Islet of Langerhans (tissue), 1 donor: ENCODE measurements around the gene TRIM73.
"Not testable (repeated sequence)": the region's sequence is repeated elsewhere in the genome, so short reads cannot be mapped to it uniquely, and the experiment has no call there.

Experiments used
- FAIRE-seq: peaks from one replicate; lab custom pipeline; 2011; peaks lifted over from hg19 to GRCh38; lab: Jason Lieb, UNC

Gene TRIM73

DNA sequence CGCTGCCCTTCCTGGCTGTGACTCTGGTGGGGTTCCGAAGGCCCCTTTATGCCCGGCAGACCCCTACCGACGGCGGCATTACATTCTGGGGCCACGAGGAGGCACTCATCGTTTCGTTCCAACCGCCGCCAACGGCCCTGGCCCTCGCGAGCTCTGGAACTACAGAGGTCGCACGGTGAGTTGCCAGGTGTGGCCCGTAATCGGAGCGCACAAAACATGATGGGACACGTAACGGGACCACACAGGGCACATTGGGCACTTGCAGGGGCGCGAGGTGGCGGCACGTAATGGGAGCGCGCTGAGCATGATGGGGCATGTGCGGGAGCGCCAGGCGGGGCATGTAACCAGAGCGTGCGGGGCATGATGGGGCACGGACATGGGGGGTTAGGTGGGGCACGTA, at the start of gene TRIM73:
Gene TRIM73, plus strand, starts transcription at position 301 of the 400 bp plus-strand sequence. CDS start 3,305 bp downstream, outside the sequence.
- FAIRE-seq: not testable (repeated sequence)

DNA sequence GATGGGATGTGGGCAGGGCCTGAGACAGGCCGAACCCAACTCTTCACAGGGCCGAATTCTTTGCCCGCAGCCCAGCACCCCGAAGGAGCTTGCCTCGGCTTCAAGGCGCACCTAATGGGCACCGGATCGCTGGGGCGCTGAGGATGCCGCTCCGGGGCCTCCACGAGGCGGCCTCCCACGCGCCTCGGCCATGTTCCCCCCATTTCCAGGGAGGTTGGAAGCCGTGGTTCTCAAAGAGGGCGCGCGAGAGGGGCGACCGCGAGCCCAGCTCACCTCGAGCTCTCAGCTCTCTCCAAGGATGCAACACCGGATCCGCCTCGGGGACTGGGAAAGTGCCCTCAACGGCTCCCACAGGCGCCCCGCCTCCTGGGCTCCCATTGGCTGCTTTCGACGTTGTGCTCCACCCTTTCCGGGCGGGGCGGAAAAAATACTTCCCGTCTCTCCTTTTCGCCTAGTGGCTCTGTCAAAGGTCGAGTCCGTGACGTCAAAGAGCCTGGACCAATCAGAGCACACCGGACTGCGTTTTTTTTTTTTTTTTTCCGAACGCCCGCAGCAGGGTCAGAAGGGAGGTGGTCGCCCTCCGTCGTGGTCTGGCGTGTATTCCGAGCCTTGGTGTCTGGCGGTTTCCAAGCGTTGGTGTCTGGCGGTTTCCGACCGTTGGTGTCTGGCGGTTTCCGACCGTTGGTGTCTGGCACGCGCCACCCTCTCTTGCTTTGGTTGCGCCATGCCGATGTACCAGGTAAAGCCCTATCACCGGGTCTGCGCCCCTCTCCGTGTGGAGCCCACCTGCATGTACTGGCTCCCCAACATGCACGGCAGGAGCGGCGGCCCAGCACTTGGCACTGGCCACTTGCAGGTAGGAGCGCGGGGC, 36.5 kb upstream of the TRIM73 start:
- FAIRE-seq: not testable (repeated sequence)

DNA sequence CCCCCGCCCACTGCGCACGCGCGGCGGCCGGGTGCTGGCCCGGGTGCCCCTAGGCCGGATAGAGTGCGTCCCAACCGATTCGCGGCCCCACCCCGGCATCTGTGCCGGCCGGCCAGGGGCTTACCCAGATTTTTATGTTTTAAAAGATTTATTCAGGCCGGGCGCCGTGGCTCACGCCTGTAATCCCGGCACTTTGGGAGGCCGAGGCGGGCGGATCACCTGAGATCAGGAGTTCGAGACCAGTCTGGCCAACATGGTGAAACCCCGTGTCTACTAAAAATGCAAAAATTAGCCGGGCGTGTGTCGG, 35.9 kb upstream of the TRIM73 start:
- FAIRE-seq: not testable (repeated sequence)

DNA sequence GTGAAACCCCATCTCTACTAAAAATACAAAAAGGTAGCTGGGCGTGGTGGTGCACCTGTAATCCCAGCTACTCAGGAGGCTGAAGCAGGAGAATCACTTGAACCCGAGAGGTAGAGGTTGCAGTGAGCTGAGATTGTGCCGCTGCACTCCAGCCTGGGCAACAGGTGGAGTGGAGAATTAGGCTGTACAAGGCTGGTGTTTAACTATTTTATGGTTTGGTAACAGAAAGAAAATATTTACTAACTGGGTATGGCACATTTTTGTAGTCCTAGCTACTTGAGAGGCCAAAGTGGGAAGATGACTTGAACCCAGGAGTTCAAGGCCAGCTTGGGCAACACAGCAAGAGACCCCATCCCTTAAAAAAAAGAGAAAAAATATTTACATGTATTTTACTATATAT, 31.4 kb upstream of the TRIM73 start:
- not testable (repeated sequence) for FAIRE-seq

DNA sequence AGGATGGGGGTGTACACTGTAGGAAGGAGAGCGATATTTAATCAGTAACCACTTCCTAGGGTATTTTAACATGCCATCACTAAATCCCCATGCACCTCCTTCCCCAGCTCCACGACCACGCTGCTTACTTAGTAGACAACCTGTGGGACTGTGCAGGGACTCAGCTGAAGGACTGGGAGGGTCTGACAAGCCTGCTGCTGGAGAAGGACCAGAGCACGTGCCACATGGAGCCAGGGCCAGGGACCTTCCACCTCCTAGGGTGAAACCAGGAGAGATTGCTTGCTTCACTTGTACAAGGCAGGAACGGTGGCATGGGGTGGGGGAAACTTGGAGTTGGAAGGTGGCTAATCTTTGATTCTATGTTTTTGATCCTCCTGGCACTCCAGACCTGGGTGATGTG, 28.8 kb upstream of the TRIM73 start:
- not testable (repeated sequence) for FAIRE-seq

DNA sequence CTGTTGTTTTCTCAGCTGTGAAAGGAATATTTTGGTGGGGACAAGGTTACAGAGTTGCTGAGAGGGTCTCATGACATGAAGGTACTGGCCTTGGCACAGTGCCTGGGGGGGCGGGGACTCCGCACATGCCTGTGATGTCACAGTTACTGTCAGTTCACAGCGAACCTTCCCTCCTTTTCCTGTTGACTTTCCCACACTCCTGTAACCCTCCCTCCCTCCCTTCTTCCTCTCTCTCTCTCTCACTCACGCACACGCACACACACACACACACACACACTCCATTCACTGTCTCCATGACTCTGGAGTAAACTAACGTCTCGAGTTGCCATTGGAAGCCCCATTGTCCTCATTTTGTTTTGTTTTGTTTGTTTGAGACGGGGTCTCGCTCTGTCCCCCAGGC, 28.1 kb upstream of the TRIM73 start:
- not testable (repeated sequence) for FAIRE-seq

DNA sequence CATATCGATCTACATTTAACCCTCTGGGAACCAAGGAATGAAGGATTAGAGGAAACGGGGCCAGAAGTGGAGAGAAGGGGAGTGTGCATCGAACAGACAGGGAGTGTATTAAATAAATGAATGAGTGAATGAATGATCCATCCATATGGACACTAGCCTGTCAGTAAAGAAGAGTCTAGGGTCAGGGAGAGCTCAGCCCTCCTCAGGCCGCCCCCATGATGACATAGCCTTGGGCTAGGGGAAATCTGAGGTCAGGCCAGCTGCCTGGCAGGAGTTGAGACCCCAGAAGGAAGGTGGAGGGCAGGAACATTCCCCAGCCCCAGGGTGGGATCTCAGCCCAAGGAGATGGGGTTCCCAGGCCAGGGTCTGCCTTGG, 21.3 kb upstream of the TRIM73 start:
- not testable (repeated sequence) for FAIRE-seq

DNA sequence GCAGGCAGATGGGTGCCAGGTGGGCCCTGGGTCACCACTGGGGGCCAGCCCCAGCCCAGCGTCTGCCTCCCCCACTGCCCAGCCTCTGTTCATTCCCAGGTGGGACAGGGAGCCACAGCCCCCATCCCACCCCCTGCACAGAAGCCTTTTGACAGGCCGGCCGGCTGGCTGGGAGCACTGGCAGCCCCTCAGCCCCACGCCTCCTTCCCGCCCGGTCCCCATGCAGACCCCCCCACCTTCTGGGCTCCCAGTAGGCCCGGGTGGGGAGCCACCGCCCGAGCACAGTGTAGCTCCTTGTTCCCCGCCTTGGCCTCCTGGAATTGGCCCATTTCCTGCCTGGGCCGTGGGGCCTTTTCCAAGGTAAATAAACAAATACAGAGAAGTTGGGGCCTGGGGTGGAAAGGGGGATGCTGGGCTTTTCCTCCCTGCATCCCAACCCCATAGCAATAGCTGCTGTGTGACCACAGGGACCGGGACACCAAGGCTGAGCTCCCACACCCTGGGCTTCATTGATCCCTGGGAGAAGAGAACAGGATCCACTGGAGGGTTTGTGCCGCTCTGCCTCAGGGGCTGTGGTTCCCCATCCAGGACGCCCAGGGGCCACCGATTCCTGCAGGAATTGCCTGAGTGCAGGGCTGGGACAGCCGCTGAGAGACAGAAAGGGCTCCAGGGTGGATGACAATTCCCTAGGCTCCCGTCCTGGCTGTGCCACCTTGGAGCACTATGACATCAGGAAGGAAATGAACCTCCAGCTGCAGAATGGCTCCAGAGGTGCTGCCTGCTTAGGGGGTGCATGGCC, 20.7 kb upstream of the TRIM73 start:
- not testable (repeated sequence) for FAIRE-seq

DNA sequence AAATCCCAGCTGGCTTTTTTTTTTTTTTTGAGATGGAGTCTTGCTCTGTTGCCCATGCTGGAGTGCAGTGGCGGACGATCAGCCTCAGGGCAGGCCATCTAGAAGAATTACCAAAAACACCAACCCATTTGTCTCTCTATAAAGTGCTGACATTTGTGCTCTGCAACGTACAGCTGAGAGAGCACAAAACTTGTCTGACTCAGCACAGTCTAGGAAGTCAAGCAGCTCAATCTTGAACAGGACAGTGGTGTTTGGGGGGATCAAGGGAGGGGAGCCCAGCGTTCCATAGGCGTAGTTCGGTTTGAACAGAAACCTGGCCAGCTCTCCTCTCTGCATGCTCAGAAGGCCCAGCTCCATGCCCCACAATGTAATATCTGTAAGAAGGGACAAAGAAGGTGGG, 2.2 kb upstream of the TRIM73 start:
- FAIRE-seq: not testable (repeated sequence)

DNA sequence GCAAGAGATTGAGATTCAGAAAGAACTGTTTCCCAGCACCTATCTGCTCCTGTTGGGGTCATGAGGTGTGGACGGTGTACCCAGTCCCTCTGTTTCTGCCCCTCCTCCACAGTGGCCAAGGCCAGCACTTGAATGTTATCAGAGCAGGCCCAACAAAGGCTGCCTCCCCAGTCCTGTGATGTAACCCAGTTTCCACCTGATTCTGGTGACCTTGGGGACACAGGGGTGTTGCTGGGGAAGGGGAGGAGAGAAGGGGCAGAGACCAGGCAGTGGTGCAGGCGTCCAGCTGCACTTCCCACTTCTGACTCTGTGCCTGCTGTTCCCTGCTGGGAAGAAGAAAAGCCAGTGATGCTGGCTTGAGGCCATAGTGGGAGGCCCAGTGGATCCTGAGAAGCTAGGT, 2.4 kb downstream of the TRIM73 start:
- FAIRE-seq: not testable (repeated sequence)

DNA sequence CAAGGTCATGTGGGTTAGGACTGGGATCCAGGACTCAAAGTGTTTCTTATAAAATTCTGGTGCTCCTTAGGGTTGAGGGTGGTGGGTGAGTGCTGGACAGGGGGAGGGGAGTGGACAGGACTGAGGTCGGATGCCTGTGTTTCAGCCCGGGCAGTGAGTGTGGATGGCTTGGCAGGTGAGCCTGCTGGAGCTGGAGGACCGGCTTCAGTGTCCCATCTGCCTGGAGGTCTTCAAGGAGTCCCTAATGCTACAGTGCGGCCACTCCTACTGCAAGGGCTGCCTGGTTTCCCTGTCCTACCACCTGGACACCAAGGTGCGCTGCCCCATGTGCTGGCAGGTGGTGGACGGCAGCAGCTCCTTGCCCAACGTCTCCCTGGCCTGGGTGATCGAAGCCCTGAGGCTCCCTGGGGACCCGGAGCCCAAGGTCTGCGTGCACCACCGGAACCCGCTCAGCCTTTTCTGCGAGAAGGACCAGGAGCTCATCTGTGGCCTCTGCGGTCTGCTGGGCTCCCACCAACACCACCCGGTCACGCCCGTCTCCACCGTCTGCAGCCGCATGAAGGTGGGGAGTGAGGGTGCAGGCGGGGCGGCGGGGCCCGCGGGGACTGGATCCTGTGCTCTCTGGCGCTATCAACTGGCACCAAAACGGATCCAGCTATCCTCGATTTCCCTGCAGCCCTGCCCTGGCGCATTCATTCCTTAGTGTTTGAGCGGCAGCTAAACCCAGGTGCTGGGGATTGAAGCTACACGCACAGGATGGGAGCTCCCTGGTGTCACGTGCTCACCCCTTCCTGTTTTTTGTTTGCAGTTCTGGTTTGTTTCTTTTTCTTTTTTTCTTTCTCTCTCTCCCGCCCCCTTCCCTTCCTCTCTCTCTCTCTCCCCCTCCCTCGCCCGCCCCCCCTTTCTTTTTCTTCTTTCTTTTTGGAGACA, 3.6 kb downstream of the TRIM73 start:
- not testable (repeated sequence) for FAIRE-seq

DNA sequence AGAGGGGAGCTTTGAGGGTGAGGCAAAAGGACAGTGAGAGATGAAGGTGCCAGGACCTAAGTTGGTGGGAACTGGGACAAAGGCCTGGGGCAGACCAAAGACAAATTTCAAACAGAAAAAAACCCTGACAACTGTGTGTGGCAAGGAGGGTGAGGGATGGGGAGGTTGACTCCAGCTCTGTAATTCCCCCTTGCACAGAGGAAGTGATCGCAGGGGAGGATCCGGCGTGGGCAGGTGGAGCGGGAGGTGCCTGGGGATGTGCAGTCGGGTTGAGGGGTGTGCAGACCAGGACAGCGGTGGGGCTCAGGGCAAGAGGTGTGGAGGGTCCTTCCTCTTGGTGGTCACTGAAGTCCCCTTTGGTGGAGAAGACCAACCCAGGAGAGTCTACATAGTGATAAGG, 5.1 kb downstream of the TRIM73 start:
- FAIRE-seq: not testable (repeated sequence)

DNA sequence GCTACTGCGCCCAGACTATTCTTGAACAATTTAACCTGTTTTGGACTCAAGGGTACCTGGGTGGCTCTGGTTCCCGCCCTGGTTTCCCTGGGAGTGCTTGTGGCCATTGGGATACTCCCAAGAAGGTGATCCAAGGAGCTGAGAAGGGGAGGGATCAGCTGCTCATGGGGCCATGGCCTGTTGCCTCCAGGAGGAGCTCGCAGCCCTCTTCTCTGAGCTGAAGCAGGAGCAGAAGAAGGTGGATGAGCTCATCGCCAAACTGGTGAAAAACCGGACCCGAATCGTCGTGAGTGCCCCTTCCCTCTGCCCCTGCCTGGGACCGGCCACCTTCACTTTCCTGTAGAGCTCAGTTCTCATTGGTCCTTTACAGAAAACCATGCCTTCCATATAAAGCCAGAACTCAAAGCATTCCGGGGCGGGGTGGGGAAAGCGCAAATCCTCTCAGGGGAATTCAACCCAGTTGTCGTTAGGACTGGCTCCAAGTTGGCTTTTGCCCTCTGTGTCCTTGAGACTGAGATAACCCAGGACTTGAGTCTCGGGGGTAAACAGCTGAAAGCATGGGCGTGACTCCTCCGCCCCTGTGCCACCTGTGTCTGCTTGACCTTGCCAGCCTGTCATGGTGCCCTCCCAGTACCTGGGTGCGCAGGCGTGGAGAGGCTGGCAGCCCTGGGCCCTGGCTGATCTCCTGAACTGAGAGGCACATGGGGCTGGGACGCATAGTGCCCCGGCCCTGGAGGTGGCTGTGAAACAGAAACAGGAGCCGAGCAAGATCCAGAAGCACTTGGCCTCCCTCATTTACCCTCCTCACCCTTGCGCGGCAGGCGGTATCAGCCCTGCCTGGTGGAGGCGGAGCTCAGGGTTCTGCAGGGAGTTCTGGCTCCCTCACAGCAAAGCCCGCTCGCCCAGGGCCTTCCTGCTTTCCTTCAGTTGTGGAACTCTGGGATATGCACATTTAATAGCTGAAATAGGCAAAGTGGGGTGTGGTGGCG, 8.3 kb downstream of the TRIM73 start:
- not testable (repeated sequence) for FAIRE-seq

DNA sequence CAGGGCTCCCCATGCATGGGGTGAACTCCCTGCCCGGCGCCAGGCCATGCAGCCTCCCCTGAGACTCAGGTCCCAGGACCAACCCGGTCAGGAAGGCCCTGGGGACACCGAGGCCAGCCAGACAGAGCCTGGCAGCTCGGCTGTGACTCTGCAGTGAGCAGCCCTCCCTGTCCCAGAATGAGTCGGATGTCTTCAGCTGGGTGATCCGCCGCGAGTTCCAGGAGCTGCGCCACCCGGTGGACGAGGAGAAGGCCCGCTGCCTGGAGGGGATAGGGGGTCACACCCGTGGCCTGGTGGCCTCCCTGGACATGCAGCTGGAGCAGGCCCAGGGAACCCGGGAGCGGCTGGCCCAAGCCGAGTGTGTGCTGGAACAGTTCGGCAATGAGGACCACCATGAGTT, 9.2 kb downstream of the TRIM73 start:
- not testable (repeated sequence) for FAIRE-seq

DNA sequence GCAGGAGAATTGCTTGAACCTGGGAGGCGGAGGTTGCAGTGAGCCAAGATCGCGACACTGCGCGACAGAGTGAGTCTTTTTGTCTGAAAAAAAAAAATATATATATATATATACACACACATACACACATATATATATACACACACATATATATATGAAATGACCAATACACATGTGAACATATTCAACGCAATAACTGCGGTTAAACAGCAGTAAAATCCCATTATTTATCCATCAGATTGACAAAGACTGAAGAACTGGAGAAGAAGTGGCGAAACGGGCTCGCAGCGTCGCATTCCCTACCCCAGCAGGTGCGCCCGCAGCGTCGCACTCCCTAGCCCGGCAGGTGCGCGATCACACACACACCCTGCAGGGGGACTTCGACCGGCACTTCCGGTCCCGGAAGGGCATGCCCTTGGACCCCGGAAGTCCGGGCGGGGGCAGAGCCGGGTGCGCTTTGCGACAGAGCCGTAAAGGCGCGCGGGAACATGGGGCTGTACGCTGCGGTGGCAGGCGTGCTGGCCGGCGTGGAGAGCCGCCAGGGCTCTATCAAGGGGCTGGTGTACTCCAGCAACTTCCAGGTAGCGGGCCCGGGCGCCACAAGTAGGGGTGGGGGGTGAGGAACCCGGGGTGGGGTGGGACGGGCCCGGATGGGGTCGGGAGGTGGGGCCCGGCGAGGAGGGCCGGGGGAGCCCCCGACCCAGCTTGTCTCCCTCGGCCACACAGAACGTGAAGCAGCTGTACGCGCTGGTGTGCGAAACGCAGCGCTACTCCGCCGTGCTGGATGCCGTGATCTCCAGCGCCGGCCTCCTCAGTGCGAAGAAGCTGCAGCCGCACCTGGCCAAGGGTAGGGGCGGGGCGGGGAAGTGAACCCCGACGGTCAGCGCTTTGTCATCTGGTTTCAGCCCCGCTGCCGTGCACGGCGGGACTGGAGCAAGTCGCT, 14.7 kb downstream of the TRIM73 start:
- not testable (repeated sequence) for FAIRE-seq

DNA sequence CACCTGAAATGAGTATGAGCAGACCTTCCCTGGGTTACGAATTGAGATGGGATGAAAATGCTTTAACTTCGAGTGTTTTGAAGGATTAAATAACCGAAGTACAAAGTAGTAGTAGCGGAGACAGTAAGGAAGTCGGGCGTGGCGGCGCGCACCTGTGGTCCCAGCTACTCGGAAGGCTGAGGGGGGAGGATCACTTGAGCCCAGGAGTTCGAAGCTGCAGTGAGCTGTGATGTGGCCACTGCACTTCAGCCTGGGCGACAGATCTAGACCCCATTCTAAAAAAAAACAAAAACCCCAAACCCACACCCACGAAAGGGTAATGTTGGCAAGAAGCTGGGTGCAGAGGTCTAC, 15.4 kb downstream of the TRIM73 start:
- FAIRE-seq: not testable (repeated sequence)

DNA sequence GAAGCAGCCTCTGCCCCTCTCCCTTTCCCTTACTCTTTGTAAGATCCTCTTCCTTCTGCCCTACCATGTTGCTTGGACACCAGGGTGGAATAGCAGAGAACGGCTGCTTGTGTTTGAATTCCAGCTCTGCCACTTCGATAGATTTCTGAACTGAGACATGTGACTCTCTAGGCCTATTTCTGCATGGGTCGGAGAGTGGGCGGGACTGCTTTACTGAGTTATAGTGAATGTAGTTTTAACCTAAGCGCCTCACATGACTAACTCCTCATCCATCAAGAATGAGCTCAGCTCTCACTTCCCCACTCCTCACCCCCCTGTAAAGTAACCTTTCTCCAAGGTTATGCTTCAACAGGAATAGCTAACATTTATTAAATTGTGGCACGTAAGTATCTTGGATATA, 18.8 kb downstream of the TRIM73 start:
- FAIRE-seq: not testable (repeated sequence)

DNA sequence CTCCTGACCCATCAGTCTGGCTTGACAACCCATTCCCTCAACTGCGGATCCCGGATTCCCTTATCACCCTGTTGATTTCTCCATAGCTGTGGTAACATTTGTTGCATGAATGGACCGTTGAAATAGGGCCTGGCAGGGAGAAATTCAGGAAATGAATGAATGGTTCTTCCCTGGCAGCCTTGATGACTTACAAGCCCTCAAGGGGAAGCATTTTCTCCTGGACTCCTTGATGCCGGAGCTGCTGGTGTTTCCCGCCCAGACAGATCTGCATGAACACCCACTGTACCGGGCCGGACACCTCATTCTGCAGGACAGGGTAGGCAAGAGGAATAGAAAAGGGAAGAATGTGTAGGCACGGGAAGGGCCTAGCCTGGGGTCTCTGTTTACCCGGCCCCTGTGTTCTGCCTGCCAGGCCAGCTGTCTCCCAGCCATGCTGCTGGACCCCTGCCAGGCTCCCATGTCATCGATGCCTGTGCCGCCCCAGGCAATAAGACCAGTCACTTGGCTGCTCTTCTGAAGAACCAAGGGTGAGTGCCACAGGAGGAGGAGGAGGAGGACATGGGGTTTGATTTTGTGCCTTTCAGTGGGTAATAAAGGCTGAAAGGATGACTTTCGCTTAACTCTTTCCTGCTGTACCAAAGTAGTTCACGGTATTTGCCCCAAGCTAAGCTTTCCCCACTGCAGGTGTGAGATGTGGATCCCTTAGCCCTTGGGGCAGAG, 19.4 kb downstream of the TRIM73 start:
- FAIRE-seq: not testable (repeated sequence)

DNA sequence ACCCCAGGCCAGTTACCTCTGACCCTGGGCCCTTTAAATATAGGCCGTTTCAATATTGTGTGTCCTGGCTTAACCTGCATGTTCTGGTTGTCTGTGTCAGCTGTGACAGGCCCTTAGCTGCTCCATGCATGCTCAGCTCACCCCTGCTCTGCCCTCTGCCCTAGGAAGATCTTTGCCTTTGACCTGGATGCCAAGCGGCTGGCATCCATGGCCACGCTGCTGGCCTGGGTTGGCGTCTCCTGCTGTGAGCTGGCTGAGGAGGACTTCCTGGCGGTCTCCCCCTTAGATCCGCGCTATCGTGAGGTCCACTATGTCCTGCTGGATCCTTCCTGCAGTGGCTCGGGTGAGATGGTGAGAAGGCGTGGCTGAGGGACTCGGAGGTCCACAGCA, 20.0 kb downstream of the TRIM73 start:
- not testable (repeated sequence) for FAIRE-seq
